Inflammatory macrophage treated with lipopolysaccharide for 4 hours (primary cell): ENCODE measurements around the gene SNTG2.

Experiments used
- DNase-seq: peaks from one replicate; pipeline ENCODE4 v3.0.0-alpha.2; 2020

The SNTG2 gene

GRCh38 chr2:953975-954686 lies 3.5 kb downstream of the SNTG2 start:
- DNase-seq: no peak

- DNase-seq: no peak
These were observed 4.0 kb downstream of the SNTG2 start for GRCh38 chr2:954687-955000.

GRCh38 chr2:955829-956731 lies 5.4 kb downstream of the SNTG2 start:
- no peak for DNase-seq

GRCh38 chr2:959457-959856 lies 8.8 kb downstream of the SNTG2 start:
- no peak for DNase-seq

GRCh38 chr2:960061-960736 lies 9.6 kb downstream of the SNTG2 start:
- DNase-seq: no peak

GRCh38 chr2:961786-962185 lies 11.1 kb downstream of the SNTG2 start:
- no peak for DNase-seq

- no peak for DNase-seq
These were observed 13.2 kb downstream of the SNTG2 start for GRCh38 chr2:963876-964275.

GRCh38 chr2:964562-964961 lies 13.9 kb downstream of the SNTG2 start:
- DNase-seq: no peak

GRCh38 chr2:965640-966147 lies 15.0 kb downstream of the SNTG2 start:
- no peak for DNase-seq

- no peak for DNase-seq
These were observed 22.5 kb downstream of the SNTG2 start for GRCh38 chr2:973129-973528.

- DNase-seq: no peak
These were observed 23.4 kb downstream of the SNTG2 start for GRCh38 chr2:974054-974453.

GRCh38 chr2:974502-974901 lies 23.9 kb downstream of the SNTG2 start:
- DNase-seq: no peak

GRCh38 chr2:975095-975494 lies 24.4 kb downstream of the SNTG2 start:
- no peak for DNase-seq

- no peak for DNase-seq
These were observed 28.6 kb downstream of the SNTG2 start for GRCh38 chr2:979069-979928.

GRCh38 chr2:980176-980575 lies 29.5 kb downstream of the SNTG2 start:
- no peak for DNase-seq

- DNase-seq: no peak
These were observed 30.6 kb downstream of the SNTG2 start for GRCh38 chr2:981258-981657.

- no peak for DNase-seq
These were observed 31.1 kb downstream of the SNTG2 start for GRCh38 chr2:981759-982158.

- DNase-seq: no peak
These were observed 34.8 kb downstream of the SNTG2 start for GRCh38 chr2:985317-985898.

GRCh38 chr2:987789-988188 lies 37.1 kb downstream of the SNTG2 start:
- DNase-seq: no peak

GRCh38 chr2:989781-990467 lies 39.3 kb downstream of the SNTG2 start:
- DNase-seq: no peak

- DNase-seq: no peak
These were observed 40.3 kb downstream of the SNTG2 start for GRCh38 chr2:990970-991369.

GRCh38 chr2:1002350-1002749 lies 51.7 kb downstream of the SNTG2 start:
- DNase-seq: no peak
